GM21526 (cell line): Measurements from ENCODE around the gene ZNF429.
A peak's percentile ranks its signal among the peaks of the same experiment; 100 is the strongest.
"Not testable (repeated sequence)": the region's sequence is repeated elsewhere in the genome, so short reads cannot be mapped to it uniquely, and the experiment has no call there.

Experiments
- ATAC-seq: cut with Tn5 transposase; IDR thresholded peaks from one replicate; pipeline ENCODE4 v1.9.1; 2021; ENCODE audit warnings: moderate library complexity; ENCODE audit not compliant: unreplicated experiment, low FRiP score

The ZNF429 gene

GRCh38 chr19:21505459-21506451 lies at the start of gene ZNF429:
Gene ZNF429, plus strand, starts transcription at chr19:21505602. Its CDS starts 170 bp downstream, at chr19:21505772.
- peak; percentile 100 for ATAC-seq

- ATAC-seq: no peak
Observed at GRCh38 chr19:21460686-21461085, 44.7 kb upstream of the ZNF429 start.

GRCh38 chr19:21462540-21462939 lies 42.9 kb upstream of the ZNF429 start:
- ATAC-seq: no peak

- no peak for ATAC-seq
Observed at GRCh38 chr19:21463449-21464105, 41.8 kb upstream of the ZNF429 start.

- ATAC-seq: no peak
Observed at GRCh38 chr19:21466627-21467026, 38.8 kb upstream of the ZNF429 start.

GRCh38 chr19:21468791-21469190 lies 36.6 kb upstream of the ZNF429 start:
- no peak for ATAC-seq

- ATAC-seq: no peak
Observed at GRCh38 chr19:21472507-21472906, 32.9 kb upstream of the ZNF429 start.

GRCh38 chr19:21474671-21475181 lies 30.7 kb upstream of the ZNF429 start:
- ATAC-seq: no peak

- ATAC-seq: not testable (repeated sequence)
Observed at GRCh38 chr19:21482361-21482760, 23.0 kb upstream of the ZNF429 start.

GRCh38 chr19:21482863-21483276 lies 22.5 kb upstream of the ZNF429 start:
- ATAC-seq: no peak

GRCh38 chr19:21483589-21484170 lies 21.7 kb upstream of the ZNF429 start:
- no peak for ATAC-seq

- no peak for ATAC-seq
Observed at GRCh38 chr19:21484631-21485030, 20.8 kb upstream of the ZNF429 start.

GRCh38 chr19:21485926-21486325 lies 19.5 kb upstream of the ZNF429 start:
- ATAC-seq: no peak

GRCh38 chr19:21487969-21488368 lies 17.4 kb upstream of the ZNF429 start:
- no peak for ATAC-seq

- ATAC-seq: no peak
Observed at GRCh38 chr19:21491146-21491545, 14.3 kb upstream of the ZNF429 start.

- ATAC-seq: no peak
Observed at GRCh38 chr19:21492947-21493906, 12.2 kb upstream of the ZNF429 start.

GRCh38 chr19:21496876-21497275 lies 8.5 kb upstream of the ZNF429 start:
- ATAC-seq: no peak

- no peak for ATAC-seq
Observed at GRCh38 chr19:21498651-21499050, 6.8 kb upstream of the ZNF429 start.

GRCh38 chr19:21508198-21508597 lies 2.8 kb downstream of the ZNF429 start:
- ATAC-seq: no peak

- ATAC-seq: not testable (repeated sequence)
Observed at GRCh38 chr19:21511058-21511457, 5.7 kb downstream of the ZNF429 start.
